Hematopoietic multipotent progenitor cell treated with erythropoietin and hydrocortisone succinate and interleukin-3 and kit ligand, for 17 days (in vitro differentiated cells): ENCODE data around the gene PAX3.

Source experiments
- DNase-seq: peaks from one replicate; pipeline ENCODE4 v3.0.0-alpha.2; 2015; ENCODE audit warnings: low spot score

PAX3 gene

GRCh38 chr2:222296911-222297599 is 1.7 kb downstream of the PAX3 start:
- no peak for DNase-seq

DNA sequence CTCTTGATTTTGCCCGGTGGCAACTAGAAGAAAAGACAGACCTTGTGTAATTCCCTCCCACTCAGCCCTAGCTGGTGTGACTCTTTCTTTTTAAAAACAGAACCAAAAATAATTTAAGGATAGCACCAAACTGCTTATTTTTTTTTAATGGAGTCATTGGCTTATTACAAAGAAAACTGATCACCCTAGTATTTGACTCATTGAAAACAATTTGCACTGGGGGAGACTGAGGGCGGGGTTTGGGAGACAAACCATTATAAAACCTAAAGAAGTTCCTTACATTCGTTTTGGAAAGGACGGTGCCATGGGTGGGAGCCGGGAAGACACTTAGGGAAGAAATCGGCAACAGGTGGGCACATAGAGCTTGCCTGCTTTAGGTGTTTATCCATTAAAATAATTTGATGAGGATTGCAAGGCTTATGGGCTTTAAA is 2.5 kb downstream of the PAX3 start:
- DNase-seq: no peak

GRCh38 chr2:222295368-222296062 is 3.3 kb downstream of the PAX3 start:
- no peak for DNase-seq

- DNase-seq: no peak
Observed at GRCh38 chr2:222294996-222295367, 3.8 kb downstream of the PAX3 start.

GRCh38 chr2:222293660-222294630 is 4.9 kb downstream of the PAX3 start:
- DNase-seq: no peak

GRCh38 chr2:222292149-222293134 is 6.4 kb downstream of the PAX3 start:
- DNase-seq: no peak

DNA sequence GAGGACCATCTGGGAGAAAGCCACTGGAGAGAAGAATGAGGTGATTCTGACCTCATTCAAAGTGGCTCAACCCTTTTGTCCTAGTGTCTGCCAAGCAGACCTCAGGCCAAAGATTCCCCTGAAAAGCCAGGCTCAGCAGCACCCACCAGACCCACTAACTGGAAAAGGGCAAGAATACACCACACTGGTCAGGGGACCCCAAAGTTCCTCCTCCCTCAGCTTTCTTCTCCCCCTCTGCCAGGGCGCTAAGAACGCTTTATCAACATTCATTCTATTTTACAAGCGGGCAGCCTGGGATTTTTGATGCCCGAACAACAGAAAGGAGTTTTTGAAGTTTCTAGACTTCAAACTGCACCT is 7.3 kb downstream of the PAX3 start:
- DNase-seq: no peak

- DNase-seq: no peak
Observed at GRCh38 chr2:222290736-222291484, 7.9 kb downstream of the PAX3 start.

DNA sequence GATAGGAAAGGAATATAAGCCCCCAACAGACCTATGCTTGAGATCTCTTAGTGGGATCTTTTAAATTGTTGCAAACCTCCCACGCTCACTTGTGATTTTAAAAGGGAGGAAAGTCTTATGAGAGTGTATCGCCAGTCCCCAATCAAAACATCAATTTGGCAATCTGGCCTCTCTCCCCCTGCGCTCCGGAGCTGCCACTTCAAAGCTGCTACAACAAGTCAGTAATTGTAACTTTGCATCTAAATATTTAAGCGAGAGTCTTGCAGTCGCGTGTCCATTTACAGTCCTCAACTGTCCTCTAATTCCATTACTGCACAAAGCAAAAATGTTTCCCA is 8.4 kb downstream of the PAX3 start:
- DNase-seq: no peak

GRCh38 chr2:222289278-222290160 is 9.3 kb downstream of the PAX3 start:
- DNase-seq: no peak

- DNase-seq: no peak
Observed at GRCh38 chr2:222288590-222289277, 10.1 kb downstream of the PAX3 start.

- no peak for DNase-seq
Observed at GRCh38 chr2:222287862-222288479, 10.8 kb downstream of the PAX3 start.

- DNase-seq: no peak
Observed at GRCh38 chr2:222284466-222284865, 14.3 kb downstream of the PAX3 start.

DNA sequence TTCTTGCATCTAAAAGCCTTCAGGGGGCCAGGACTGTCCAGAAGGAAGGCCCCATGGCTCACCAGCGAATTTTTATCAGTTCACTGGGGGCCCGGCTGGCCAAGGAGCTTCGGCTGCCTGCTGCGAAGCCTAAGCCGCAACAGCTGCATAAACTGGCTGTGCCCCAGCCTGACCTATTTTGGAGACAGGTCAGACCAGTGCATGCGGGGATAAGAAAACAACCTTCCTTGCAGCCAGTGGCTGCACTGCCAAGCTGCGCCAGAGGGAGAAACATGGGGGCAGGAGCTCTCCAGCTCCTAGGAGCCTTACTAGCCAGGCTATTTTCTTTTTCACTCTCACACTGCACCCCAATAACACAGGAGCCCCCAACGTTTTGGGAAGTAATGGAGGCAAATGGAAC is 15.2 kb downstream of the PAX3 start:
- no peak for DNase-seq

- no peak for DNase-seq
Observed at GRCh38 chr2:222281506-222281905, 17.3 kb downstream of the PAX3 start.

GRCh38 chr2:222280795-222281194 is 18.0 kb downstream of the PAX3 start:
- no peak for DNase-seq

DNA sequence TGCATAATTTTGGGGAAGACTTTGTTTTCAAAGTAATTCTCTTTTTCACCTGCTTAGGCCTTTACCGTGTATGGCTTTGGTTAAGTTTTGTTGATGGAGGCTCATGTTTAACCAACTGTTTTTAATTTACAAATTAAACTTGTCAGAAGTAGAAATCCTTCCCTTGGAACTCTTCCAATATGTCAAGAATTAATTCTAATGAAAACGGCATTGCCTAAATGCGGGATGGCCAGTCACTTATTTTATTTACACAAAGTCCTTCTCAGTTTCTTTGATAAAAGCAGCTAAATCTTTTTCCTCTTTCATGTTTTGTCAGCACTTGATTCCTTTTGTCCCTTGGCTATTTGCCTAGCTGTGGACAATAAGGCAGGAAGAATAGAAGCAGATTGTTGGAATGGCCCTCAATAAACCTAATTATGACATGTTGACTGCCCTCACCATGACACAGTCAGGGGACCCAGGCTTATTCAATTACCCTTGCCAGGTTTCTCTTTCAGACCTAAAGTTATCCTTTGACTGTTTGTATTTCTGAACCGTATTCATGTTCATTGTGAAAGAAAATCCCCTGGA is 26.3 kb downstream of the PAX3 start:
- DNase-seq: no peak

- DNase-seq: no peak
Observed at GRCh38 chr2:222271854-222272253, 26.9 kb downstream of the PAX3 start.

DNA sequence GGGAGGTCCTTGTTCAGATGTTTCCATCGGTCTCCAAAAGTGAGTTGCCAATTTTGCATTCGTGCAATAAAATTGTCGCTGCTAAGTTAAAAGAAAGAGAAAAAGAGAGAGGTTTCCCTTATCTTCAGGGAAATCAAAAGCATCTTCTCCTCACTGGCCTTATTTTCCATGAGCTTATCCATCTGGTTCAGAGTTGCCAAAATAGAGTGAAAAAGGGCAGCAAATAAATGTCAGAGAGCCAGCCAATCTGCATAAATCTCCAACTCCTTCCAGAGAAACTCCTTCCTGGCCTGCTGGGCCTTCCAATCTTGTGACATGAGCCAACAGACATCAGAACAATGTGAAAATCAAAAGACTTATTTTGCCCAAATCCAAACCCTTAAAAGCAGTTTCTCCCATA is 28.4 kb downstream of the PAX3 start:
- no peak for DNase-seq
